Measurements from ENCODE around the gene CCDC85C. TPM values are rescaled to one million over a fixed set of nuclear protein-coding genes. Genes with fewer than 3 reads are reported as not detected.

The CCDC85C gene
- total RNA-seq, 2 donors from 2014 or later: 19.8 to 28.2 TPM

GRCh38 chr14:99522025-99522401, 82.0 kb downstream of the CCDC85C start:
- intact Hi-C loops (cut with DNase I): loop anchor here (5.0 to 10.0 kb wide), 2 partner anchors 53 to 105 kb away; no protein-coding TSS in a partner anchor
- DNase-seq (ENCODE audit: low spot score): no peak

GRCh38 chr14:99521176-99522024, 82.6 kb downstream of the CCDC85C start:
- DNase-seq (ENCODE audit: low spot score): peak; percentile 77
- intact Hi-C loops (cut with DNase I): loop anchor here (5.0 to 10.0 kb wide), 2 partner anchors 53 to 106 kb away; no protein-coding TSS in a partner anchor

GRCh38 chr14:99520571-99521081, 83.4 kb downstream of the CCDC85C start:
- intact Hi-C loops (cut with DNase I): loop anchor here (5.0 to 10.0 kb wide), 2 partner anchors 54 to 107 kb away; no protein-coding TSS in a partner anchor
- DNase-seq (ENCODE audit: low spot score): peak; percentile 56

GRCh38 chr14:99519931-99520421, 84.0 kb downstream of the CCDC85C start:
- intact Hi-C loops (cut with DNase I): loop anchor here (2.0 to 10.0 kb wide), 4 partner anchors 55 to 365 kb away; no protein-coding TSS in a partner anchor
- peak; percentile 65 for DNase-seq (ENCODE audit: low spot score)

- intact Hi-C loops (cut with DNase I): loop anchor here (2.0 to 10.0 kb wide), 2 partner anchors 107 to 365 kb away; no protein-coding TSS in a partner anchor
- DNase-seq (ENCODE audit: low spot score): peak; percentile 59
Measured at GRCh38 chr14:99519347-99519881, 84.6 kb downstream of the CCDC85C start.

GRCh38 chr14:99518441-99519346, 85.3 kb downstream of the CCDC85C start:
- intact Hi-C loops (cut with DNase I): loop anchor here (2.0 to 10.0 kb wide), 2 partner anchors 108 to 366 kb away; no protein-coding TSS in a partner anchor
- DNase-seq (ENCODE audit: low spot score): peak; percentile 92

- peak; percentile 77 for DNase-seq (ENCODE audit: low spot score)
- intact Hi-C loops (cut with DNase I): loop anchor here (2.0 to 10.0 kb wide), 2 partner anchors 109 to 367 kb away; no protein-coding TSS in a partner anchor
Measured at GRCh38 chr14:99517643-99518381, 86.2 kb downstream of the CCDC85C start.

GRCh38 chr14:99516871-99517642, 87.0 kb downstream of the CCDC85C start:
- intact Hi-C loops (cut with DNase I): loop anchor here in 1 of 2 donors (10.0 kb wide), 1 partner anchor 368 kb away; no protein-coding TSS in a partner anchor

GRCh38 chr14:99516156-99516870, 87.7 kb downstream of the CCDC85C start:
- DNase-seq (ENCODE audit: low spot score): peak; percentile 76
- intact Hi-C loops (cut with DNase I): loop anchor here in 1 of 2 donors (10.0 kb wide), 1 partner anchor 368 kb away; no protein-coding TSS in a partner anchor

More at GRCh38 chr14:99516871-99517642, 87.0 kb downstream of the CCDC85C start:
- DNase-seq (ENCODE audit: low spot score): peak; percentile 73

- DNase-seq (ENCODE audit: low spot score): peak; percentile 77
Measured at GRCh38 chr14:99515301-99516155, 88.5 kb downstream of the CCDC85C start.

GRCh38 chr14:99514552-99515300, 89.3 kb downstream of the CCDC85C start:
- peak; percentile 77 for DNase-seq (ENCODE audit: low spot score)
- intact Hi-C loops (cut with DNase I): loop anchor here in 1 of 2 donors (10.0 kb wide), 1 partner anchor 370 kb away; no protein-coding TSS in a partner anchor

More at GRCh38 chr14:99515301-99516155, 88.5 kb downstream of the CCDC85C start:
- intact Hi-C loops (cut with DNase I): loop anchor here in 1 of 2 donors (10.0 kb wide), 1 partner anchor 369 kb away; no protein-coding TSS in a partner anchor

- peak; percentile 76 for DNase-seq (ENCODE audit: low spot score)
- intact Hi-C loops (cut with DNase I): loop anchor here in 1 of 2 donors (10.0 kb wide), 1 partner anchor 371 kb away; no protein-coding TSS in a partner anchor
Measured at GRCh38 chr14:99513946-99514551, 90.0 kb downstream of the CCDC85C start.

GRCh38 chr14:99513183-99513694, 90.8 kb downstream of the CCDC85C start:
- DNase-seq (ENCODE audit: low spot score): peak; percentile 69
- intact Hi-C loops (cut with DNase I): loop anchor here in 1 of 2 donors (10.0 kb wide), 1 partner anchor 372 kb away; no protein-coding TSS in a partner anchor

Data from posterior vena cava (tissue), 2 donors.